Lung (tissue), 12 donors: ENCODE data around the gene NINL. TPM values are rescaled to one million over a fixed set of nuclear protein-coding genes. Genes with fewer than 3 reads are reported as not detected.

Experiments used
- ATAC-seq: fragments of 200-7000 bp; cut with Tn5 transposase; one replicate; pipeline ENCODE4 v1.9.1; 2020; ENCODE audit warnings: moderate number of reproducible peaks; ENCODE audit not compliant: insufficient read depth, low FRiP score
- DNase-seq, 3 donors: peaks; one replicate each; pipeline ENCODE4 v3.0.0-alpha.2; 2013 to 2017
- H3K27ac ChIP-seq, 2 donors: one replicate each; pipeline ENCODE4 v1.5.1; 2013; ENCODE audit warnings: mild to moderate bottlenecking in 2 of 2, moderate library complexity in 2 of 2, control low read depth in 1 of 2, inconsistent platforms in 1 of 2, low read depth in 1 of 2, low read length in 1 of 2
- H3K27me3 ChIP-seq, 3 donors: one replicate each; pipeline ENCODE4 v1.5.1; 2013; ENCODE audit warnings: low read length in 2 of 3; ENCODE audit not compliant: control insufficient read depth in 3 of 3, insufficient read depth in 3 of 3
- H3K36me3 ChIP-seq, 4 donors: one replicate each; pipeline ENCODE4 v1.5.1; 2013; ENCODE audit warnings: low read length in 4 of 4, mild to moderate bottlenecking in 1 of 4, moderate library complexity in 1 of 4; ENCODE audit not compliant: control insufficient read depth in 4 of 4, insufficient read depth in 4 of 4
- H3K4me1 ChIP-seq, 5 donors: one replicate each; pipeline ENCODE4 v1.5.1; 2013; ENCODE audit warnings: low read length in 5 of 5, mild to moderate bottlenecking in 2 of 5, moderate library complexity in 1 of 5; ENCODE audit not compliant: control insufficient read depth in 5 of 5, insufficient read depth in 5 of 5
- H3K4me3 ChIP-seq: one replicate; pipeline ENCODE4 v1.5.1; 2013; ENCODE audit warnings: mild to moderate bottlenecking, control low read depth, moderate library complexity
- H3K9ac ChIP-seq, 2 donors: one replicate each; pipeline ENCODE4 v1.5.1; 2013; ENCODE audit warnings: low read length in 2 of 2, control low read depth in 1 of 2; ENCODE audit not compliant: insufficient read depth in 1 of 2
- H3K9me3 ChIP-seq, 4 donors: one replicate each; pipeline ENCODE4 v1.5.1; 2013; ENCODE audit warnings: low read length in 3 of 4, mild to moderate bottlenecking in 1 of 4, moderate library complexity in 1 of 4; ENCODE audit not compliant: control insufficient read depth in 4 of 4, insufficient read depth in 3 of 4
- WGBS, 2 donors: extraction: QIAGEN DNeasy Blood & Tissue Kit; methylation state at CpG; one replicate each; pipeline ENCODE4 v1.1.7; 2013; 5-methylcytosine and 5-hydroxymethylcytosine counted together
- polyA plus RNA-seq, 2 donors: library from polyadenylated mRNA; stranded (reverse); fragments of 200-250 nt; gene quantifications; one replicate each; pipeline ENCODE4 v1.2.1, GENCODE V29; 2013
- total RNA-seq, 2 donors: library from RNA; depleted of rRNA in 1 of 2; stranded (reverse); fragments of >200 nt in 1 of 2; gene quantifications; one replicate each; pipeline ENCODE4 v1.2.1, GENCODE V29; 2014 to 2021
- TF ChIP-seq, protein P1 (sequence below): IDR thresholded peaks from 2 replicates; pipeline ENCODE4 v1.5.1; 2012; ENCODE audit warnings: mild to moderate bottlenecking; ENCODE audit errors: control extremely low read depth, extremely low read depth
- donor health status: control.
- donor health status: control.
- donor health status: Bipolar disorder and iron deficiency.
- donor health status: healthy.
- donor health status: DM: yes; HTN: yes; CAD: no.

The NINL gene
- total and polyA plus RNA-seq, 4 donors, result 4.5 to 25.9 (median 12.0) TPM

DNA sequence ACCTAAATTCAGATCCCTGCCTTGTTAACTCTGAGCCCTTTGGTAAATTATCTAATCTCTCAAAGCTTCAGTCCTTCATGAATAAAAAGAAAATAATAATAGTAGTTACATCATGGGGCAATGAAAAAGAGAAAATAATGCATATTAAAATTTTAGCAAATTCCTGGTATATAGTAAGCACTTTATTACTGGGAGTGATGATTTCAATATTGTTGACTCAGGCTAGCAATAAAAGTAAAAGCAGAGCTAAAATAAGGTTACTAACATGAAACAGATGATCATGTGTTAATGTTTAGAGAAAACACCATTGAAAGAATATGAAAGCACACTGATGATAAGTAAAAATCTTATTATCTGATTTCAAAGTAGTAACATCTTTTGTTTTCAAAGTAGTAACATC lies 164.2 kb downstream of the NINL start:
- no peak overlapping the region for H3K27ac ChIP-seq
- DNase-seq, result no peak
- no peak for ATAC-seq

DNA sequence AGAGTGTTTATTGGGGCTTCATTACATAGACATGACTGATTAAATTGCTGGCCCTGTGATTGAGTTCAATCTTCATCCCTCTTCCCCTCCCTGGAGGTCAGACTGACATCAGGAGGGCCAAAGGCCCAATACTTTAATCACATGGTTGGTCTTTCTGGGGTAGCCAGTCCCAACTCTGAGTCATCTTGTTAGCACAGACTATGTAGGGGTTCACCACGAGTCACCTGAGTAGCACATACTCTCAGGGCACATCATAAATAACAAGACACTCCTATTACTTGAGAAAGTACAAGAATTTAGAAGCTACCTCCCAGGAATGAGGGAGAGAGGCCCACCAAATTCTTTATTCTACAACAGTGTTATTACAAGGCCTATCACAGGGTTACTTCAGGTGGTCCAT lies 166.6 kb downstream of the NINL start:
- TF ChIP-seq, protein P1, sequence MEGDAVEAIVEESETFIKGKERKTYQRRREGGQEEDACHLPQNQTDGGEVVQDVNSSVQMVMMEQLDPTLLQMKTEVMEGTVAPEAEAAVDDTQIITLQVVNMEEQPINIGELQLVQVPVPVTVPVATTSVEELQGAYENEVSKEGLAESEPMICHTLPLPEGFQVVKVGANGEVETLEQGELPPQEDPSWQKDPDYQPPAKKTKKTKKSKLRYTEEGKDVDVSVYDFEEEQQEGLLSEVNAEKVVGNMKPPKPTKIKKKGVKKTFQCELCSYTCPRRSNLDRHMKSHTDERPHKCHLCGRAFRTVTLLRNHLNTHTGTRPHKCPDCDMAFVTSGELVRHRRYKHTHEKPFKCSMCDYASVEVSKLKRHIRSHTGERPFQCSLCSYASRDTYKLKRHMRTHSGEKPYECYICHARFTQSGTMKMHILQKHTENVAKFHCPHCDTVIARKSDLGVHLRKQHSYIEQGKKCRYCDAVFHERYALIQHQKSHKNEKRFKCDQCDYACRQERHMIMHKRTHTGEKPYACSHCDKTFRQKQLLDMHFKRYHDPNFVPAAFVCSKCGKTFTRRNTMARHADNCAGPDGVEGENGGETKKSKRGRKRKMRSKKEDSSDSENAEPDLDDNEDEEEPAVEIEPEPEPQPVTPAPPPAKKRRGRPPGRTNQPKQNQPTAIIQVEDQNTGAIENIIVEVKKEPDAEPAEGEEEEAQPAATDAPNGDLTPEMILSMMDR, result no peak

More for the DNA sequence above, 164.2 kb downstream of the NINL start:
- TF ChIP-seq, protein P1, result no peak
- H3K9me3 ChIP-seq, result no peaks in the 10 kb centered on the region
- no peaks in the 10 kb centered on the region for H3K4me1 ChIP-seq
- H3K36me3 ChIP-seq, result peaks cover 0 to 11% (median 4%) of the 10 kb centered on the region in 4 donors
- H3K27me3 ChIP-seq, result no peaks in the 10 kb centered on the region
- no peak overlapping the region for H3K9ac ChIP-seq
- no peak overlapping the region for H3K4me3 ChIP-seq

DNA sequence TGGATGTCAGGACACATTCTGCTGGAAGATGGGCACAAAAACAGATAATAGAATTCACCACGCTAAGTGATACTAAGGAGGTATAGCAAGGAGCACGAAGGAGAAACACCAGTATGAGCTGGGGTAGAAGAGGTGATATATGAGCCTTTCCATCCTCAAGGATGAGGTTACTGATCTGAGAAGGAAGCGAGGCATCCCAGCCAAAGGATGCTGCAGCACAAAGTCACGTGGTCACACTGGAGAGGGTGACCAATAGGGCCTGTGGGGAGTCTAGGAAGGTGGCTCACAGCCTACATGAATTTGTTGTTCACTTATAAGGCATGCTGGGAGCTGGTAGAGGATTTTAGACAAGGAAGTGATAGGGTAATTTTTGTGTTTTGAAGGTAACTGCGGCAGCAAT lies 176.4 kb downstream of the NINL start:
- DNase-seq (no peak), ATAC-seq (no peak)
- WGBS, 2 donors, result 92 to 94% methylated on average over 5 of the region's 5 CpGs
- H3K27ac ChIP-seq, result no peak overlapping the region
- H3K9ac ChIP-seq, result peak overlapping the region in 1 of 2 donors; percentile 57
- no peak overlapping the region for H3K4me3 ChIP-seq
- no peaks in the 10 kb centered on the region for H3K9me3 ChIP-seq
- peaks cover 0 to 13% (median 2%) of the 10 kb centered on the region in 5 donors for H3K4me1 ChIP-seq
- no peaks in the 10 kb centered on the region for H3K27me3 ChIP-seq
- no peaks in the 10 kb centered on the region for H3K36me3 ChIP-seq
- TF ChIP-seq, protein P1, result no peak

More for the DNA sequence above, 166.6 kb downstream of the NINL start:
- H3K36me3 ChIP-seq, result peaks cover 0 to 16% (median 3%) of the 10 kb centered on the region in 4 donors
- no peak for ATAC-seq
- H3K4me3 ChIP-seq, result no peak overlapping the region
- WGBS, 2 donors, result 97 to 100% methylated on average over 1 of the region's 1 CpG
- no peaks in the 10 kb centered on the region for H3K9me3 ChIP-seq
- no peak overlapping the region for H3K27ac ChIP-seq
- DNase-seq, result no peak
- no peak overlapping the region for H3K9ac ChIP-seq
- H3K27me3 ChIP-seq, result no peaks in the 10 kb centered on the region
- no peaks in the 10 kb centered on the region for H3K4me1 ChIP-seq

DNA sequence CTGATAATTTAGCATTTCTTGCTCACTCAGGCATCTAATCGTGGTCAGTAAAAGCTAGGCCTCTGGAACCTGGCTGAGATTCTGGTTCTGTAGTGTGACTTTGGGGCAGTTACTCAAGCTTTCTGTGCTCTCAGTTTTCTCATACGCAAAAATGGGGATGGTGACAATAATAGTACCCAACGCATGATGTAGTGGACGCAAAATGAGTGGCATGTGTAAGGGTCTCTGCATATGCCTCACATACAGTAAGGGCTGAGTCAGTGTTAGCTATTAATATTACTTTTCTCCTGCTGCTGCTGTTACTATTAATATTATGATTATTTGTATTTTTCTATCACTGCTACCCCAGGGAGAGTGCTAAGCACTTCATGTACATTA lies 177.2 kb downstream of the NINL start:
- Histone ChIP-seq H3K27ac (no peak overlapping the region), H3K9me3 (peaks cover 0 to 1% (median under 1%) of the 10 kb centered on the region in 4 donors), H3K9ac (peak overlapping the region; percentile 57 to 73), H3K27me3 (no peaks in the 10 kb centered on the region), H3K36me3 (no peaks in the 10 kb centered on the region), H3K4me1 (peaks cover 0 to 13% (median 2%) of the 10 kb centered on the region in 5 donors), H3K4me3 (no peak overlapping the region)
- DNase-seq, result no peak
- 4 to 5% methylated on average over 4 of the region's 4 CpGs for WGBS, 2 donors
- TF ChIP-seq, protein P1, result no peak
- ATAC-seq, result no peak
